Activated CD4-positive, CD25-positive, alpha-beta regulatory T cell treated with anti-CD3 and anti-CD28 coated beads, Interleukin-2, amount 50 U/mL, for 24 hours (primary cell): ENCODE measurements around the gene LCN9.
"Not testable (repeated sequence)": the region's sequence is repeated elsewhere in the genome, so short reads cannot be mapped to it uniquely, and the experiment has no call there.

Experiments used
- ATAC-seq, 2 donors: fragments of 150-1000 bp; cut with Tn5 transposase; one replicate each; pipeline ENCODE4 v1.10.0; 2021; ENCODE audit warnings: mild to moderate bottlenecking in 1 of 2, moderate library complexity in 1 of 2

LCN9 gene

DNA sequence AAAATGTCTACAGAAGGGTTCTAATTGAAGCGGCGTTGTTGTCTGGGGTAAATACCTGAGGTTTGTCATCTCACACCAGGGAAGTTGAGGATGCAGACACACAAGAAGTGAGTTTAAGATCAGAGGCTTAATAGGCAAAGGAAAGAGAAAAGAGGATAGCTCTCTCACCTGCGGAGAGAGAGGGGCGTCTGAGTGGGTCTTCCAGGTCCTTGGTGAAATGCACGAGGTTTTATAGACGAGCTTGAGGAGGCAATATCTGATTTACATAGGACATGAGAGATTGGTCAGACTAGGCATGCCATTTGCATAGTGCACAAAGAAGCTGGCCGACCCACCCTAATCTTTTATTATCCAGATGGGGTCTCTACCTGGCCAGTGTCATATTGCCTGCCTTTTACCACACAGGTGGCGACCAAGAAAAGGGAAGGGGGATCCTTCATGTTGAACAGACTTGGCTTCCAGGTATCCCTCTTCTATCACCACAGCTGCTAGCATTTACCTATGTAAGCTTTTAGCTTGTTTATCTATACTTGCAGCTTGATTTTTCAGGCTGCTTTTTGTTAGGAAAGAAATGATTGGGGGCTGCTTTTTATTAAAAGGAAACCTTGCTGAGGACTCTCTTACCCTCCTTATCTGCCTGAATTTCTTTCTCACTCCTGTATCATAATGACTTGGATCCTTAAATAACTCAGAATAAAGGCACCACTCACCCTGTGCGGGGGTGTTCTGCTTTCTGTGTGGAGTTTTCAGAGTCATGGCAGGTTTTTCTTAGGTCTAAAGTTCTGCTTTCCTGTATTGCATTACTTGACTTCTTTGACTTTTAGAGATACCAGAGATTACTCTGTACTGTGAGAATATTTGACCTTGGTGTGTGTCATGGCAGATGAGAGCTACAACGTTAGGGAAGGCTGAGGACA, 14.4 kb upstream of the LCN9 start:
- ATAC-seq = no peak

GRCh38 chr9:135649508-135649907, 13.6 kb upstream of the LCN9 start:
- no peak for ATAC-seq

- no peak for ATAC-seq
Measured at GRCh38 chr9:135650408-135650807, 12.7 kb upstream of the LCN9 start.

GRCh38 chr9:135655317-135655716, 7.8 kb upstream of the LCN9 start:
- ATAC-seq = no peak

GRCh38 chr9:135657416-135657815, 5.7 kb upstream of the LCN9 start:
- no peak for ATAC-seq

- ATAC-seq = no peak
Measured at GRCh38 chr9:135659252-135659651, 3.9 kb upstream of the LCN9 start.

GRCh38 chr9:135660407-135660806, 2.7 kb upstream of the LCN9 start:
- ATAC-seq = no peak

DNA sequence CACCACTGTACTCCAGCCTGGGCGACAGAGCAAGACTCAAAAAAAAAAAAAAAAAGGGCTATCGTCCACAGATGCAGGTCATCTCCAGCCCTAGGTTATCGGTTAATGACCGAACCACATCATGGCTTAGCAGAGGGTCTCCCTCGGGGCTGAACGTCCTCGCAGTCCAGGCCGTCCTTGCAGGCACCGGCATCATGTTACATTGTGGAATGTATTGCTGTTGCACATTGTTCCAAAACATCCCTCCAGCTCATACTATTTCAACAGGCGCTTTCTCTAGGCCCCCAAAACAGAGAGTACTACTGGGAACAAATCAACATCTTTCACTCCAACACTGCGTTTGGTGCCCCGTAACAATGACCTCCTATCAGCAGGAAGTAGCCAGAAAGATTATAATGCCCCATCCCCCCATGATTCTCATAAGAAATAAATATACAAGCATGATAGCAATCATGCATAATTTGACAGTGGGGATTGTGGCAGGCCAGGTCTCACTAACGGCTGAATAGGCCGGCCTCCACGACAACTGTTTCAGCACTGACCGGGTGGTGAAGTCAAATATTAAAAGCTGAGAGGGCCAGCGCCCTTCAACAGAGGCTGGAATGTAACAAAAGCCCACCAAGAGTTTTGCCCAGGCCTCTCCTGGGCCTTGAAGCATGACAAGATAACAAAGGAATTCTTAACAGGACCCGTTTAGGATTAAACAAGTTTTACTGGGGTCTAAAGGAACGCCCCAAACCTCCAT, 1.1 kb upstream of the LCN9 start:
- ATAC-seq = no peak

DNA sequence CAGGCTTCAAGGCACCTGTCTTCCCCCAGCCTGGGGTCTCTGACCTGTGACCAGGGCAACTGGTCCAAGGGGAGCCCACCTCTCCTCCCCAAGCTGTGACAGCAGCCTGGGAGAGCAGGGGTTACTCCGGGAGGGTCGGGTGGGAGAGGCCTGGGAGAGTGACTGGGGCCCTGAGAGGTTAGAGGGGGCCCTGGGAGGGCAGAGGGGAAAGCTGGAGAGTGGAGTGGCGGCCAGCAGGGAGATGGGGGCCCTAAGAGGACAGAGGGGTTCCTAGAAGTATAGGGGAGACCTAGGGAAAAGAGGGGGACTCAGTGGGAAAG, 302 bp downstream of the LCN9 start:
- ATAC-seq = no peak

DNA sequence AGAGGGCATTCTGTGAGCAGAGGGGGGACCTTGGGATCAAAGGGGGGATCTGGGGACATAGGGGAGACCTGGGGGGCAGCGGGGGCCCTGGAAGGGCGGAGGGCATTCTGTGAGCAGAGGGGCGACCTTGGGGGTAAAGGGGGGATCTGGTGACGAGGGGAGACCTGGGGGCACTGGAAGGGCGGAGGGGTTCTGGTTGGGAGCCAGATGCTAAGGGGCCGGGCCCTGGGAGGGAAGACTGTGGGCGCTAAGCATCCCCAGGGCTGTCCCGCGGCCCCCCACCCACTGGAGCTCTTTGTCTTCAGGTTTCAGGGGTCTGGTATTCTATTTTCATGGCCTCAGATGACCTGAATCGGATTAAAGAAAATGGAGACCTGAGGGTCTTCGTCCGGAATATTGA, 748 bp downstream of the LCN9 start:
- no peak for ATAC-seq

- no peak for ATAC-seq
Measured at GRCh38 chr9:135664266-135664665, 1.2 kb downstream of the LCN9 start.

- no peak for ATAC-seq
Measured at GRCh38 chr9:135664801-135665794, 2.0 kb downstream of the LCN9 start.

DNA sequence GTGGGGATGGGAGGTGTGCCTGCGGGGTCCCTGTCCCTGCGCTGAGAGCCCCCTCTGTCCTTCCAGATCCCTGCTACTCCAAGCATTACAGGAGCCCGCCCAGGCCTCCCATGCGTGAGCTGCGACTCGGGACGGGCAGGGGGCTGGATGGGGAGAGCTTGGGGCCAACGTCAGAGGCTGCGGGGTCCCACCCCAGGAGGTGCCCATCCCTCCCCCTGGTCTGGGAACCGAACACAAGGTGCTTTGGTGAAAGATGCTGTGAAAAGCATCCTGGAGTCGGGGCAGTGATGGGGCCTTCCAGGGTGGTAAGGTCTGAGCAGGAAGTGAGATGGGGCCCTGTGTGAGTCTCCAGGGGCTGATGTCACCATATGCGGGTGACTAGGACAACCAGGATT, 2.7 kb downstream of the LCN9 start:
- ATAC-seq = no peak

- no peak for ATAC-seq
Measured at GRCh38 chr9:135666534-135667462, 3.7 kb downstream of the LCN9 start.

GRCh38 chr9:135667463-135668001, 4.4 kb downstream of the LCN9 start:
- ATAC-seq = no peak

DNA sequence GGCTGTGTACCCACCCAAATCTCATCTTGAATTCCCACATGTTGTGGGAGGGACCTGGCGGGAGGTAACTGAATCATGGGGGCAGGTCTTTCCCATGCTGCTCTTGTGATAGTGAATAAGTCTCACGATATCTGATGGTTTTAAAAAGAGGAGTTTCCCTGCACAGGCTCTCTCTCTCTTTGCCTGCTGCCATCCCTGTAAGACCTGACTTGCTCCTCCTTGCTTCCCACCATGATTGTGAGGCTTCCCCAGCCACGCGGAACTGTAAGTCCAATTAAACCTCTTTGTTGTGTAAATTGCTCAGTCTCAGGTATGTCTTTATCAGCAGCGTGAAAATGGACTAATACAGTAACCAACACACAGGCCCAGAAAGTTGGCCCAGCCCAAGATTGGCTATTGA, 5.9 kb downstream of the LCN9 start:
- ATAC-seq = not testable (repeated sequence)

DNA sequence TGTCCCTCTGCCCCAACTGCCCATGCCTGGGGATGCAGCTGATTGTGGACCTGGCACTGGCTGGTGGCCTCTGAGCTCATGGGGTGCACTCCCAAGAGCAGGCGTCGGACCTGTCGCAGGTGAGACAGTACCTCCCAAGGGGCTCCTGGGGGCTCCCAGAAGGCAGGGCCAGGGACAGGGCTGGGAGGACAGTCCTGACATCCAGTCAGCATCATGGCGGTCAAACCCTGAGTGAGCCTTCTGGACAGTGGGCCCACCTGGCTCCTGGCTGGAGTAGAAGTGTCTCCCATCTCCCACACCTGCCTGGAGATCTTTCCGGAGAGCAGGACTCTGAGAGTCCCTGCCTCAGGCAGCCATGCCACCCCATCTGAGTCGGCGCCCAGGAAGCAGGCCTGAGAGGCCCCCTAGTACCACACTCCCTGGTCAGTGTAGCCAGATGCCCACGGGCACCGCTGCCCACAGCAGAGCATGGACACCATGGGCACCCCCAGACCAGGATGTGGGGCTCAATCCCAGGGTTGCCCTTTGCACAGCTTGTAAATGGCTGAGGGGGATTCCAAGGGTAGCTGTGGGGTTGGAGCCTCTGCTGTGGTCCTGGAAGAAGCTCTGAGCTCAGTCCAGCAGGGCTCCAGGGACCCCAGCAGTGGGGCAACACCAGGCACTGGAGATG, 6.6 kb downstream of the LCN9 start:
- no peak for ATAC-seq

GRCh38 chr9:135670721-135671590, 7.8 kb downstream of the LCN9 start:
- no peak for ATAC-seq

DNA sequence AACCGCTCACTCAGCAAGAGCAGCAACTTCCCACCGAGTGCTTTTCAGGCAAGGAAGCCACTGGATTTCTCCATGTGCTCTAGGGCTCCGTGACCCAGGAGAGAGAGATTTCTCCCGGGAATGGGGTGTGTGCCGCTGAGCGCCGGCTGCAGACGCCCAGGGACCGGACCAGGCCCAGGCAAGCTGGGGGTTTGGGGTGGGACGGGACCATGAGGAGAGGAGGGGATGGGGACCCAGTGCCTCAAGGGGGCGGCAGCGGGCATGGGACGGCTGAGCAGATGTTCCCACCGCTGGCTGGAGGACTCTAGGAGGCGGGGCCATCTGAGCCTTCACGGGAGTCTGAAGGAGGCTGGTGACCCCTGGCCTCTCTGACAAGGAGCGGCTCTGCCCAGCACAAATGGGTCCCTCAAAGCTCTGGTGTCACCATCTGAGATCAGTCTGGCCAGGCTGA, 8.5 kb downstream of the LCN9 start:
- no peak for ATAC-seq

- not testable (repeated sequence) for ATAC-seq
Measured at GRCh38 chr9:135672786-135673185, 9.7 kb downstream of the LCN9 start.
